A673 (cell line): ENCODE results near the gene KIF26B.

ENCODE experiments used
- EZH2 ChIP-seq: fragments of 200-600 bp; sonication (generic); IDR thresholded peaks from 2 replicates; pipeline ENCODE4 v1.6.1; 2017; ENCODE audit warnings: borderline replicate concordance, low read depth, mild to moderate bottlenecking, mixed read lengths, antibody characterized with exemption, low read length; ENCODE audit not compliant: poor library complexity, severe bottlenecking
- TF ChIP-seq, protein P1 (sequence below): fragments of 300-800, 200-600 bp; sonication (generic); conservative IDR thresholded peaks from 2 replicates; pipeline ENCODE4 v1.5.1; 2017; ENCODE audit warnings: low read depth, mild to moderate bottlenecking, antibody characterized with exemption, low read length, moderate library complexity, mixed read lengths

DNA sequence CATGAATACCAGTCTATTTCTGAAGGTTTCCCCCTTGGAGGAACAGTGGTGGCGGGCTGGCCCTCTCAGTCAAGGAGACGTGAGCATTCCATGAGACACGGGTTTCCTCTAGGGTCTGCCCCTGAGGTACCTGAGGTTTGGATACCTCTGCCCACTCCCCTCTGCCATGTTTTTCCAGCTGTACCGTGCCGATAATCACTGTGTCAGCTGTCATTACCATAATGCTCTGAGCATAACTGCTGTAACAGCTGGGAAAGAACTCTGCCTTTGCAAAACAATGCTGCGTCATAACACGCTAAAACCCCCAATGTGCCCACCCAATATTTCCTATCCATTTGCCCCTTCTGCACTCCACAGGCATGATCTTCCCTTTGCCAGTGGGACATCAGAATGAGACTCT, 425.1 kb downstream of the KIF26B start:
- TF ChIP-seq, protein P1, sequence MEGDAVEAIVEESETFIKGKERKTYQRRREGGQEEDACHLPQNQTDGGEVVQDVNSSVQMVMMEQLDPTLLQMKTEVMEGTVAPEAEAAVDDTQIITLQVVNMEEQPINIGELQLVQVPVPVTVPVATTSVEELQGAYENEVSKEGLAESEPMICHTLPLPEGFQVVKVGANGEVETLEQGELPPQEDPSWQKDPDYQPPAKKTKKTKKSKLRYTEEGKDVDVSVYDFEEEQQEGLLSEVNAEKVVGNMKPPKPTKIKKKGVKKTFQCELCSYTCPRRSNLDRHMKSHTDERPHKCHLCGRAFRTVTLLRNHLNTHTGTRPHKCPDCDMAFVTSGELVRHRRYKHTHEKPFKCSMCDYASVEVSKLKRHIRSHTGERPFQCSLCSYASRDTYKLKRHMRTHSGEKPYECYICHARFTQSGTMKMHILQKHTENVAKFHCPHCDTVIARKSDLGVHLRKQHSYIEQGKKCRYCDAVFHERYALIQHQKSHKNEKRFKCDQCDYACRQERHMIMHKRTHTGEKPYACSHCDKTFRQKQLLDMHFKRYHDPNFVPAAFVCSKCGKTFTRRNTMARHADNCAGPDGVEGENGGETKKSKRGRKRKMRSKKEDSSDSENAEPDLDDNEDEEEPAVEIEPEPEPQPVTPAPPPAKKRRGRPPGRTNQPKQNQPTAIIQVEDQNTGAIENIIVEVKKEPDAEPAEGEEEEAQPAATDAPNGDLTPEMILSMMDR: no peak
- TF ChIP-seq EZH2: no peak
